ENCODE data around the gene RNASET2. TPM values are rescaled to one million over a fixed set of nuclear protein-coding genes. Genes with fewer than 3 reads are reported as not detected.
"Not testable (repeated sequence)": the region's sequence is repeated elsewhere in the genome, so short reads cannot be mapped to it uniquely, and the experiment has no call there.

Gene RNASET2
- total RNA-seq, 2 donors from 2014 or later: 53.7 to 66.3 TPM

GRCh38 chr6:166900956-166901607 lies 55.3 kb downstream of the RNASET2 start:
- ATAC-seq (no peak), DNase-seq (no peak)
- H3K27me3 ChIP-seq: no peaks in the 10 kb centered on the region
- no peaks in the 10 kb centered on the region for H3K9me3 ChIP-seq
- intact Hi-C loops (cut with DNase I): no loop called here
- H3K4me1 ChIP-seq: no peaks in the 10 kb centered on the region
- no peak overlapping the region for H3K27ac ChIP-seq
- H3K4me3 ChIP-seq: no peak overlapping the region
- H3K36me3 ChIP-seq (replicated peaks in 1 of 2; ENCODE audit: insufficient read depth in 1 of 2, low read depth in 2 of 2): no peaks in the 10 kb centered on the region
- WGBS, 2 donors: 91 to 93% methylated on average over 47 to 53 of the region's 53 CpGs
- TF ChIP-seq CTCF (IDR thresholded peaks at IDR 0.05) (no peak), POLR2A (IDR thresholded peaks at IDR 0.05) (no peak)

GRCh38 chr6:166900130-166900708 lies 56.1 kb downstream of the RNASET2 start:
- ATAC-seq: no peak
- no peaks in the 10 kb centered on the region for H3K9me3 ChIP-seq
- H3K27ac ChIP-seq: no peak overlapping the region
- 82 to 95% methylated on average over 51 to 61 of the region's 61 CpGs for WGBS, 2 donors
- intact Hi-C loops (cut with DNase I): no loop called here
- TF ChIP-seq CTCF (IDR thresholded peaks at IDR 0.05) (no peak), POLR2A (IDR thresholded peaks at IDR 0.05) (no peak)
- no peaks in the 10 kb centered on the region for H3K36me3 ChIP-seq (replicated peaks in 1 of 2; ENCODE audit: insufficient read depth in 1 of 2, low read depth in 2 of 2)
- H3K4me1 ChIP-seq: no peaks in the 10 kb centered on the region
- H3K27me3 ChIP-seq: no peaks in the 10 kb centered on the region
- DNase-seq: no peak
- no peak overlapping the region for H3K4me3 ChIP-seq

- TF ChIP-seq CTCF (IDR thresholded peaks at IDR 0.05) (no peak), POLR2A (IDR thresholded peaks at IDR 0.05) (no peak)
- Histone ChIP-seq H3K27me3 (no peaks in the 10 kb centered on the region), H3K27ac (no peak overlapping the region), H3K4me3 (no peak overlapping the region), H3K36me3 (replicated peaks in 1 of 2; ENCODE audit: insufficient read depth in 1 of 2, low read depth in 2 of 2) (no peaks in the 10 kb centered on the region), H3K4me1 (peaks cover 12% of the 10 kb centered on the region), H3K9me3 (no peaks in the 10 kb centered on the region)
- ATAC-seq: no peak
- DNase-seq: no peak
- 95% methylated on average over 36 of the region's 36 CpGs for WGBS, 2 donors
- intact Hi-C loops (cut with DNase I): no loop called here
These were observed 57.4 kb downstream of the RNASET2 start for GRCh38 chr6:166898910-166899309.

GRCh38 chr6:166894614-166895013 lies 61.7 kb downstream of the RNASET2 start:
- H3K27me3 ChIP-seq; intact Hi-C loops (cut with DNase I); H3K9me3 ChIP-seq; ATAC-seq; H3K4me3 ChIP-seq; H3K36me3 ChIP-seq (replicated peaks in 1 of 2; ENCODE audit: insufficient read depth in 1 of 2, low read depth in 2 of 2): not testable (repeated sequence)
- Histone ChIP-seq H3K27ac (peak overlapping the region in 1 of 4 donors; percentile 4), H3K4me1 (peaks cover 12% of the 10 kb centered on the region)
- peak in 2 of 4 donors; percentile 43 to 60 for DNase-seq
- 34 to 50% methylated on average over 7 of the region's 7 CpGs for WGBS, 2 donors

- H3K27me3 ChIP-seq; H3K27ac ChIP-seq; DNase-seq; ATAC-seq; H3K4me3 ChIP-seq; H3K9me3 ChIP-seq; intact Hi-C loops (cut with DNase I); H3K36me3 ChIP-seq (replicated peaks in 1 of 2; ENCODE audit: insufficient read depth in 1 of 2, low read depth in 2 of 2): not testable (repeated sequence)
- peaks cover 12% of the 10 kb centered on the region for H3K4me1 ChIP-seq
- WGBS, 2 donors: 70 to 71% methylated on average over 5 of the region's 5 CpGs
These were observed 63.9 kb downstream of the RNASET2 start for GRCh38 chr6:166892472-166892871.

GRCh38 chr6:166886773-166887172 lies 69.6 kb downstream of the RNASET2 start:
- H3K27ac ChIP-seq; H3K27me3 ChIP-seq; H3K36me3 ChIP-seq (replicated peaks in 1 of 2; ENCODE audit: insufficient read depth in 1 of 2, low read depth in 2 of 2); H3K4me1 ChIP-seq; ATAC-seq; H3K9me3 ChIP-seq; intact Hi-C loops (cut with DNase I); H3K4me3 ChIP-seq; DNase-seq: not testable (repeated sequence)
- 84 to 93% methylated on average over 3 to 4 of the region's 4 CpGs for WGBS, 2 donors

- ATAC-seq: not testable (repeated sequence)
These were observed 71.4 kb downstream of the RNASET2 start for GRCh38 chr6:166884958-166885357.

More at GRCh38 chr6:166884958-166885357, 71.4 kb downstream of the RNASET2 start:
- H3K4me3 ChIP-seq; intact Hi-C loops (cut with DNase I); H3K4me1 ChIP-seq; H3K27me3 ChIP-seq; H3K9me3 ChIP-seq; DNase-seq; H3K27ac ChIP-seq; H3K36me3 ChIP-seq (replicated peaks in 1 of 2; ENCODE audit: insufficient read depth in 1 of 2, low read depth in 2 of 2): not testable (repeated sequence)
- WGBS, 2 donors: 82 to 91% methylated on average over 11 of the region's 11 CpGs
